Measurements from ENCODE around the gene USF1. TPM values are rescaled to one million over a fixed set of nuclear protein-coding genes. Genes with fewer than 3 reads are reported as not detected.

USF1 gene
- polyA plus RNA-seq, 1 of the 3 experiments (the other 2 are of a cell fraction), result 43.1 TPM

DNA sequence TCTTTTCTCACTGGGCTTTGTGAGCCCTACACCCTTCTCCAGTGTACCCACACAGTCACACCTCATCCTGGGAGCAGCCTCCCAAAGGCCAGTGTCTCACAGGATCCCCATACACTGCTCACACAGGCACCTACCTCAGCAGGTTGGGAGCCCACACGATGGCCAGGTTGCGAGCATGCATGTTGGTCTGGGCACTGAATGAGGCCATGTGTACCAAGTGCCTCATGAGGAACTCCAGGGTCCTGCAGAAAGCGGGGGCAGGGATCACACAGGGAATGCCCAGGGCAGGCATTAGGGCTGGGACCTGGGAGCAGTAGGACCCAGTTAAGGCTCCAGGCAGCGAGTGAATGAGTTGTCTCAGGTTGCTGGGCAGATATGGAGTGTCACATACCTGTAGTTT lies 8.5 kb upstream of the USF1 start:
- CTCF ChIA-PET, result interaction anchor here (0.7 to 1.5 kb wide), 3 partner anchors 17 to 44 kb away, joined by 3 to 4 read pairs (median 3); partner anchors contain the start of gene KLHDC9
- POLR2A ChIA-PET, result no interaction called here
- H3K9me3 ChIP-seq, result no peaks in the 10 kb centered on the region
- no peak overlapping the region for H3K27ac ChIP-seq (ENCODE audit: low read depth in 2 of 2, low read length in 1 of 2)
- no peaks in the 10 kb centered on the region for H3K27me3 ChIP-seq (ENCODE audit: insufficient read depth)
- TF ChIP-seq, protein P1, sequence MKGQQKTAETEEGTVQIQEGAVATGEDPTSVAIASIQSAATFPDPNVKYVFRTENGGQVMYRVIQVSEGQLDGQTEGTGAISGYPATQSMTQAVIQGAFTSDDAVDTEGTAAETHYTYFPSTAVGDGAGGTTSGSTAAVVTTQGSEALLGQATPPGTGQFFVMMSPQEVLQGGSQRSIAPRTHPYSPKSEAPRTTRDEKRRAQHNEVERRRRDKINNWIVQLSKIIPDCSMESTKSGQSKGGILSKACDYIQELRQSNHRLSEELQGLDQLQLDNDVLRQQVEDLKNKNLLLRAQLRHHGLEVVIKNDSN (IDR thresholded peaks at IDR 0.05; ENCODE audit: borderline replicate concordance, low read depth), result no peak
- TF ChIP-seq ELF1 (IDR thresholded peaks at IDR 0.05), result no peak
- TF ChIP-seq SIN3A (IDR thresholded peaks at IDR 0.05; ENCODE audit: borderline replicate concordance, low read depth, low read length), result no peak
- H3K4me2 ChIP-seq, result no peak overlapping the region
- no peaks in the 10 kb centered on the region for H3K79me2 ChIP-seq (ENCODE audit: insufficient read depth)
- no peaks in the 10 kb centered on the region for H3K36me3 ChIP-seq (replicated peaks in 1 of 2; ENCODE audit: control insufficient read depth in 1 of 2, insufficient read depth in 2 of 2, low read length in 1 of 2)
- WGBS (ENCODE audit: low lambda C conversion rate), result 63% methylated on average over 3 of the region's 4 CpGs
- no peak overlapping the region for H3K9ac ChIP-seq
- no peaks in the 10 kb centered on the region for H3K9me2 ChIP-seq
- no peak overlapping the region for H2AFZ ChIP-seq (ENCODE audit: low read depth)
- H3K4me1 ChIP-seq (ENCODE audit: control insufficient read depth in 1 of 2, insufficient read depth in 2 of 2, low read depth in 1 of 2, low read length in 1 of 2), result no peaks in the 10 kb centered on the region
- H4K20me1 ChIP-seq (ENCODE audit: insufficient read depth), result no peaks in the 10 kb centered on the region
- H3K4me3 ChIP-seq (ENCODE audit: low read depth in 2 of 2, low read length in 1 of 2), result no peak overlapping the region
- no peak for DNase-seq
- H3F3A ChIP-seq (replicated peaks; ENCODE audit: insufficient read depth), result no peaks in the 10 kb centered on the region

DNA sequence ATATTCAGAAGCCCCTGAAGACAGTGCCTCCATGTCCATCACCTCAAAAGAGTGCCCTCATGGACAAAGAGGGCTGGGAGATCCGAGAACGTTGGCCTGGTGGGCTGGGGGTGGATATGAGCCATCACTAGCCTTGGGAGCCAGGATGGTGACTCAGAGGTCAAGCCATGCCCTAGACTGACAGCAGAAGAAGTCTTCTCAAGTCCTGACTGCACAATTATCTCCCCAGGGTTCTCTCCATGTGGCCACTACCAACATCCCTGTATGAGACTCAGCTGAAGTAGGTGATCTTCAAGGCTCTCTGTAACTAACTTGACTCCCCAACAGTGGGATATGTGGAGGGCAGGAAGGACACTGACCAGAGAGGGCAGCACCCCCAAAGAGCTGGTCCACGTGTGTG lies 7.1 kb upstream of the USF1 start:
- POLR2A ChIA-PET, result no interaction called here
- no peaks in the 10 kb centered on the region for H3K4me1 ChIP-seq (ENCODE audit: control insufficient read depth in 1 of 2, insufficient read depth in 2 of 2, low read depth in 1 of 2, low read length in 1 of 2)
- H3K4me3 ChIP-seq (ENCODE audit: low read depth in 2 of 2, low read length in 1 of 2), result no peak overlapping the region
- no peaks in the 10 kb centered on the region for H3K27me3 ChIP-seq (ENCODE audit: insufficient read depth)
- H3K9me2 ChIP-seq, result no peaks in the 10 kb centered on the region
- no peaks in the 10 kb centered on the region for H4K20me1 ChIP-seq (ENCODE audit: insufficient read depth)
- CTCF ChIA-PET, result no interaction called here
- TF ChIP-seq JUND (IDR thresholded peaks at IDR 0.05) (no peak), GABPA (IDR thresholded peaks at IDR 0.05; ENCODE audit: low read depth) (no peak), EP300 (IDR thresholded peaks at IDR 0.05; ENCODE audit: borderline replicate concordance in 1 of 2, low read depth in 1 of 2, low read length in 1 of 2) (no peak), SMC3 (IDR thresholded peaks at IDR 0.05; ENCODE audit: low read depth, low read length) (no peak), MEF2A (IDR thresholded peaks at IDR 0.05; ENCODE audit: borderline replicate concordance, low read depth) (no peak), SIN3A (IDR thresholded peaks at IDR 0.05; ENCODE audit: borderline replicate concordance, low read depth, low read length) (no peak)
- TF ChIP-seq, protein P2, sequence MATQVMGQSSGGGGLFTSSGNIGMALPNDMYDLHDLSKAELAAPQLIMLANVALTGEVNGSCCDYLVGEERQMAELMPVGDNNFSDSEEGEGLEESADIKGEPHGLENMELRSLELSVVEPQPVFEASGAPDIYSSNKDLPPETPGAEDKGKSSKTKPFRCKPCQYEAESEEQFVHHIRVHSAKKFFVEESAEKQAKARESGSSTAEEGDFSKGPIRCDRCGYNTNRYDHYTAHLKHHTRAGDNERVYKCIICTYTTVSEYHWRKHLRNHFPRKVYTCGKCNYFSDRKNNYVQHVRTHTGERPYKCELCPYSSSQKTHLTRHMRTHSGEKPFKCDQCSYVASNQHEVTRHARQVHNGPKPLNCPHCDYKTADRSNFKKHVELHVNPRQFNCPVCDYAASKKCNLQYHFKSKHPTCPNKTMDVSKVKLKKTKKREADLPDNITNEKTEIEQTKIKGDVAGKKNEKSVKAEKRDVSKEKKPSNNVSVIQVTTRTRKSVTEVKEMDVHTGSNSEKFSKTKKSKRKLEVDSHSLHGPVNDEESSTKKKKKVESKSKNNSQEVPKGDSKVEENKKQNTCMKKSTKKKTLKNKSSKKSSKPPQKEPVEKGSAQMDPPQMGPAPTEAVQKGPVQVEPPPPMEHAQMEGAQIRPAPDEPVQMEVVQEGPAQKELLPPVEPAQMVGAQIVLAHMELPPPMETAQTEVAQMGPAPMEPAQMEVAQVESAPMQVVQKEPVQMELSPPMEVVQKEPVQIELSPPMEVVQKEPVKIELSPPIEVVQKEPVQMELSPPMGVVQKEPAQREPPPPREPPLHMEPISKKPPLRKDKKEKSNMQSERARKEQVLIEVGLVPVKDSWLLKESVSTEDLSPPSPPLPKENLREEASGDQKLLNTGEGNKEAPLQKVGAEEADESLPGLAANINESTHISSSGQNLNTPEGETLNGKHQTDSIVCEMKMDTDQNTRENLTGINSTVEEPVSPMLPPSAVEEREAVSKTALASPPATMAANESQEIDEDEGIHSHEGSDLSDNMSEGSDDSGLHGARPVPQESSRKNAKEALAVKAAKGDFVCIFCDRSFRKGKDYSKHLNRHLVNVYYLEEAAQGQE (IDR thresholded peaks at IDR 0.05; ENCODE audit: low read depth, low read length), result no peak
- TF ChIP-seq, protein P3, sequence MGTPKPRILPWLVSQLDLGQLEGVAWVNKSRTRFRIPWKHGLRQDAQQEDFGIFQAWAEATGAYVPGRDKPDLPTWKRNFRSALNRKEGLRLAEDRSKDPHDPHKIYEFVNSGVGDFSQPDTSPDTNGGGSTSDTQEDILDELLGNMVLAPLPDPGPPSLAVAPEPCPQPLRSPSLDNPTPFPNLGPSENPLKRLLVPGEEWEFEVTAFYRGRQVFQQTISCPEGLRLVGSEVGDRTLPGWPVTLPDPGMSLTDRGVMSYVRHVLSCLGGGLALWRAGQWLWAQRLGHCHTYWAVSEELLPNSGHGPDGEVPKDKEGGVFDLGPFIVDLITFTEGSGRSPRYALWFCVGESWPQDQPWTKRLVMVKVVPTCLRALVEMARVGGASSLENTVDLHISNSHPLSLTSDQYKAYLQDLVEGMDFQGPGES (IDR thresholded peaks at IDR 0.05; ENCODE audit: low read depth, low read length), result no peak
- TF ChIP-seq, protein P4, sequence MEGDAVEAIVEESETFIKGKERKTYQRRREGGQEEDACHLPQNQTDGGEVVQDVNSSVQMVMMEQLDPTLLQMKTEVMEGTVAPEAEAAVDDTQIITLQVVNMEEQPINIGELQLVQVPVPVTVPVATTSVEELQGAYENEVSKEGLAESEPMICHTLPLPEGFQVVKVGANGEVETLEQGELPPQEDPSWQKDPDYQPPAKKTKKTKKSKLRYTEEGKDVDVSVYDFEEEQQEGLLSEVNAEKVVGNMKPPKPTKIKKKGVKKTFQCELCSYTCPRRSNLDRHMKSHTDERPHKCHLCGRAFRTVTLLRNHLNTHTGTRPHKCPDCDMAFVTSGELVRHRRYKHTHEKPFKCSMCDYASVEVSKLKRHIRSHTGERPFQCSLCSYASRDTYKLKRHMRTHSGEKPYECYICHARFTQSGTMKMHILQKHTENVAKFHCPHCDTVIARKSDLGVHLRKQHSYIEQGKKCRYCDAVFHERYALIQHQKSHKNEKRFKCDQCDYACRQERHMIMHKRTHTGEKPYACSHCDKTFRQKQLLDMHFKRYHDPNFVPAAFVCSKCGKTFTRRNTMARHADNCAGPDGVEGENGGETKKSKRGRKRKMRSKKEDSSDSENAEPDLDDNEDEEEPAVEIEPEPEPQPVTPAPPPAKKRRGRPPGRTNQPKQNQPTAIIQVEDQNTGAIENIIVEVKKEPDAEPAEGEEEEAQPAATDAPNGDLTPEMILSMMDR (IDR thresholded peaks at IDR 0.05), result no peak
- no peak overlapping the region for H2AFZ ChIP-seq (ENCODE audit: low read depth)
- no peak overlapping the region for H3K4me2 ChIP-seq
- WGBS (ENCODE audit: low lambda C conversion rate), result 63% methylated on average over 3 of the region's 3 CpGs
- no peak overlapping the region for H3K9ac ChIP-seq
- DNase-seq, result no peak
- no peaks in the 10 kb centered on the region for H3K9me3 ChIP-seq
- H3K27ac ChIP-seq (ENCODE audit: low read depth in 2 of 2, low read length in 1 of 2), result no peak overlapping the region
- H3K36me3 ChIP-seq (replicated peaks in 1 of 2; ENCODE audit: control insufficient read depth in 1 of 2, insufficient read depth in 2 of 2, low read length in 1 of 2), result no peaks in the 10 kb centered on the region
- no peaks in the 10 kb centered on the region for H3K79me2 ChIP-seq (ENCODE audit: insufficient read depth)
- H3F3A ChIP-seq (replicated peaks; ENCODE audit: insufficient read depth), result no peaks in the 10 kb centered on the region
